ENCODE measurements around the gene P2RY13. TPM values are rescaled to one million over a fixed set of nuclear protein-coding genes. Genes with fewer than 3 reads are reported as not detected.

Gene P2RY13
- total RNA-seq, result not detected

- Mint-ChIP-seq H3K27ac (no peak within 1 kb of the TSS), H3K36me3 (ENCODE audit: insufficient read depth in 2 of 2) (no peaks in the 10 kb centered on the region), H3K4me3 (peak within 1 kb of the TSS; percentile 54 to 63), H3K9me3 (no peaks in the 10 kb centered on the region), H3K27me3 (ENCODE audit: low read depth) (peaks cover 23% of the 10 kb centered on the region), H3K4me1 (ENCODE audit: low read depth) (peaks cover 17% of the 10 kb centered on the region)
- no peak for ATAC-seq (replicated peaks in 1 of 2)
- no peak for DNase-seq
Observed at GRCh38 chr3:151329363-151329762, at the start of gene P2RY13. Gene P2RY13, minus strand, starts transcription at chr3:151329549. Its CDS starts 21 bp downstream, at chr3:151329528.

DNA sequence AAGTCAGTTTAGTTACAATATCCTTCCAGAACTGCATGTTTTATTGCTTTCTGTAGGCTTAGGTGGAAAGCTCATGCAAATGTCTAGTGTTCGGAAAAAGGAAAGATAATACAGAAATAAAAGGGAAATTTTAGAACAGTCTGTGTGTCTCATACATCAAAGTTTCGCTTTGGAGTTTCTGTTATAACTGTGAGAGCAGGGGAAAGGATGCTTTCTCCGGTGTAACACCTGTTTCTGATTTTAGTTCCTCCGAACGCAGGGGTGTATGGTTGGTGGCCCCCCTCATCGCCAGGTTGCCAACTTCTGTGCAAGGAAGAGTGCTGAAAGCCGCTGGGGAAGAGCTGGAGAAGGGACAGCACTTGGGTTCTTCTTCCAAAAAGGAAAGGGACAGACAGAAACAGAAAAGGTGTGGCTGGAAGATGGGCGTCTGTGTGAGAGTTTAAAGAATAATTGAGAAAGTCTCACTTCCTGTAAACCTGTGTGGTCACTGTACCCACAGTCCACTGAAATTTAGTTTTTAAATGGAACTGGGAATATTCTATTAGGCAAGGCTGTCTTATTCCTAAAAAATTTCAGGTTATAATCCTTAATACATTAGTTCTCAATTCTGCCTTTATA is 48.5 kb upstream of the P2RY13 start:
- Mint-ChIP-seq H3K4me3 (no peak overlapping the region), H3K36me3 (ENCODE audit: insufficient read depth in 2 of 2) (no peaks in the 10 kb centered on the region), H3K27me3 (ENCODE audit: low read depth) (no peaks in the 10 kb centered on the region), H3K27ac (no peak overlapping the region), H3K4me1 (ENCODE audit: low read depth) (no peaks in the 10 kb centered on the region), H3K9me3 (no peaks in the 10 kb centered on the region)
- ATAC-seq (replicated peaks in 1 of 2), result no peak
- DNase-seq, result no peak

DNA sequence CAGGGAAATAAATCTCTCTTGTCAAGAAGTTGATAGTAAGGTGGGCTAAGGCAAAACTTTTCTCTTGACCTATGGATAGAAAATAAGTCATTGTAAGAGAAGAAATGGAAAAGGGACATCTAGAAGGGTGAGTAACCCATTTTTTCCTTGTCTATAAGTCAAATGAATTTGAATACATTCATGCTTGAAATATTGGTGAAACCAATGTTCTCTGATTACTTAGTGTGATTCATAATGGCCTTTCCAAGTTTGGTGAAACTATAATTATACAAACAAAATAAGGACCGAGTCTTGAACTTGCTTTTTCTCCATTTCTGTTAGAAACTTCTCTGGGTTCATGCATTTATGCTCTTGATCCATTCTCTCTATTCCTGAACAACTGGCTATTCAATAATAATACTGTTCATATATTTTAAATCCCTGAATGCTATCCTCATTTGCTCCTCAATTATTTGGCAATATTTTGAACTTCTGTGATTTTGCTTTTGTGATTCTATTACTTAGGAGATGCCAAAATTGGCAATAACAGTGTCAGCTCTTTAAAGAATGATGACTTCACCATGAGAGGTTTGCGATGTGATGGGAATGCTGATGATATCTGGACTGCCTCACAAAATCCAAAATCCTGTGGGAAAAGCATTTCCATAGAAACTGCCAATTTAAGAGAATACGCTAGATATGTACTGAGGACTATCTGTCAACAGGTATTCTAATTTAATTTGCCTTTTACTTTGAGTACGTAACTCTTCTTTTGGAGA is 42.9 kb upstream of the P2RY13 start:
- H3K27ac Mint-ChIP-seq, result no peak overlapping the region
- ATAC-seq (replicated peaks in 1 of 2) (no peak), DNase-seq (no peak)
- no peaks in the 10 kb centered on the region for H3K27me3 Mint-ChIP-seq (ENCODE audit: low read depth)
- no peak overlapping the region for H3K4me3 Mint-ChIP-seq
- H3K4me1 Mint-ChIP-seq (ENCODE audit: low read depth), result no peaks in the 10 kb centered on the region
- H3K36me3 Mint-ChIP-seq (ENCODE audit: insufficient read depth in 2 of 2), result no peaks in the 10 kb centered on the region
- no peaks in the 10 kb centered on the region for H3K9me3 Mint-ChIP-seq

DNA sequence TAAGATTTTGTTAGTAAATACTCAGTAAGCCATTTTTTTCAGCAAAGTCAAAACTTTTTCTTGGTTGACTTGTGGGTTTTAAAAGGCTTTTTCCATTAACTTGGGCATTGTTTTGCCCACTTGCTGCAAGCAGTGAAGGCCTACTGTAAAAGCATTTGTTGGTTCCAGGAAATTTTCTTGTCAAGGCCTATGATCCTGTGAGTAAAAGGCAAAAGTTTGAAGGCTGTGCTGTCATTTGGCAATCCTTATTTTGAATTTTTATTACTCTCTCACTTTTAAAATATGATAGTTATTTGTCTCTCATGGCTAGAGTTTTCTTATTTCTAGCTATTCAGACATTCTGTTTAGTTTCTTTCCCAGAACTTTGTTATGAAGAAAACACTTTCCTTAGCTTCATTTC is 42.2 kb upstream of the P2RY13 start:
- Mint-ChIP-seq H3K9me3 (no peaks in the 10 kb centered on the region), H3K4me1 (ENCODE audit: low read depth) (no peaks in the 10 kb centered on the region), H3K36me3 (ENCODE audit: insufficient read depth in 2 of 2) (no peaks in the 10 kb centered on the region), H3K27me3 (ENCODE audit: low read depth) (no peaks in the 10 kb centered on the region), H3K4me3 (no peak overlapping the region), H3K27ac (no peak overlapping the region)
- no peak for DNase-seq
- no peak for ATAC-seq (replicated peaks in 1 of 2)

DNA sequence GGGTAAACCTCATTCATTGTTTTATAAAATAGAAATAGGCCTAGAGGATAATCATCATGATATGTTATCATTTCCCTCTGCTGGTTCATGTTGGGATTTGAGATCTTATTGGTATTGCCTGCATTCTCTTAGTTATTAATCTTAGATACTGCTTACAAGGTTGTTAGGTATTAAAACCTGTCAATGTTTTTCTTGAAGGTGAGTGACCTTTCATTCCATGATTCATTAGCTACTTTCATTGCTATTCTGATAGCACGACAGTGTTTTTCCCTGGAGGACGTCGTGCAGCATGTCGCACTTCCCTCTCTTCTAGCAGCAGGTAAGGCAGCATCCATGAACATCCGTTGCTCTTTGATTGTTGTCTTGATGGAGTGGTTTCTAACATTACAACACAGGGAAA is 38.1 kb upstream of the P2RY13 start:
- Mint-ChIP-seq H3K36me3 (ENCODE audit: insufficient read depth in 2 of 2) (no peaks in the 10 kb centered on the region), H3K27me3 (ENCODE audit: low read depth) (no peaks in the 10 kb centered on the region), H3K27ac (no peak overlapping the region), H3K4me3 (no peak overlapping the region), H3K4me1 (ENCODE audit: low read depth) (no peaks in the 10 kb centered on the region), H3K9me3 (no peaks in the 10 kb centered on the region)
- ATAC-seq (replicated peaks in 1 of 2), result no peak
- no peak for DNase-seq

DNA sequence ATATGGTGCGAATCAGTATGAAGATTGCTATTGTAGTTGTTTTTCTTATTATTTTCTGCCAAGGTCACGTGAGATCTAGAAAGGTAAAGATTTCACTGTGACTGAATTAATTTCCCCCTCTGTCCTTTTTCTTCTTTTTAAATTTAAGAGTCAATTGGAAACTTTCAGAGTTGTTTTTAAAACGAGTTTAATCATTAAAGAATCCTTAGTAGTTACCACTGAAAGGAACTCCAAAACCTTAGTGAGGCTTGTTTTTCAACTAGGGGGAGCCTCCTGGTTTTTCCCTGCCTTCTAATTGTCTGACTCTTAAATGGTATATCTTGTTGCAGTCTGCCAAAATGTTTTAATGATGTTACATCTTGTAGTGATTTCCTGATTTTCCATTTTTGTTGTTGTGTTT is 37.6 kb upstream of the P2RY13 start:
- Mint-ChIP-seq H3K27me3 (ENCODE audit: low read depth) (no peaks in the 10 kb centered on the region), H3K36me3 (ENCODE audit: insufficient read depth in 2 of 2) (no peaks in the 10 kb centered on the region), H3K9me3 (no peaks in the 10 kb centered on the region), H3K4me1 (ENCODE audit: low read depth) (no peaks in the 10 kb centered on the region), H3K4me3 (no peak overlapping the region), H3K27ac (no peak overlapping the region)
- DNase-seq, result no peak
- ATAC-seq (replicated peaks in 1 of 2), result no peak

GRCh38 chr3:151362751-151363174 is 33.4 kb upstream of the P2RY13 start:
- Mint-ChIP-seq H3K36me3 (ENCODE audit: insufficient read depth in 2 of 2) (no peaks in the 10 kb centered on the region), H3K4me1 (ENCODE audit: low read depth) (no peaks in the 10 kb centered on the region), H3K27me3 (ENCODE audit: low read depth) (no peaks in the 10 kb centered on the region), H3K9me3 (no peaks in the 10 kb centered on the region), H3K4me3 (no peak overlapping the region), H3K27ac (no peak overlapping the region)
- no peak for ATAC-seq (replicated peaks in 1 of 2)
- no peak for DNase-seq

- ATAC-seq (replicated peaks in 1 of 2), result no peak
- H3K4me1 Mint-ChIP-seq (ENCODE audit: low read depth), result no peaks in the 10 kb centered on the region
- H3K36me3 Mint-ChIP-seq (ENCODE audit: insufficient read depth in 2 of 2), result no peaks in the 10 kb centered on the region
- no peaks in the 10 kb centered on the region for H3K9me3 Mint-ChIP-seq
- H3K27me3 Mint-ChIP-seq (ENCODE audit: low read depth), result no peaks in the 10 kb centered on the region
- DNase-seq, result no peak
- no peak overlapping the region for H3K4me3 Mint-ChIP-seq
- H3K27ac Mint-ChIP-seq, result no peak overlapping the region
Observed at GRCh38 chr3:151357463-151357850, 28.1 kb upstream of the P2RY13 start.

- ATAC-seq (replicated peaks in 1 of 2), result no peak
- no peaks in the 10 kb centered on the region for H3K9me3 Mint-ChIP-seq
Observed at GRCh38 chr3:151356794-151357462, 27.6 kb upstream of the P2RY13 start.

DNA sequence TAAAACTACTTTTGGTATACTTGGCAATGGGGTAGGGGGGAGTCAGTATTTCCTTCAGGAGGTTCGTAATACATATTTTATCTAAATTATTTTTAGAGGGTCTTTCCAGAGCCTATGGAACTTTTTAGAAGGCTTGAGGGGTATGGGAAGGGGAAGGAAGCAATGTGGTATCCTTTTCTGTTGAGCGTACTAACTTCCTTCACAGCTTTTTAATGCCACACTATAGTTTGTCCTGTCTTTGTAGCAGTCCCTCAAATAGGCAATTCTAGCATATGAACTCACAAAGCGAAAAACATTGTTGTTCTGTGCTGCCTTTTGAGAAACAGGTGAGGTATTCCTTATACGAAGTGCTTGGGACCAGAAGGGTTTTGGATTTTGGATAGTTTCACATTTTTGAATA is 22.3 kb upstream of the P2RY13 start:
- peaks cover 19% of the 10 kb centered on the region for H3K27me3 Mint-ChIP-seq (ENCODE audit: low read depth)
- peaks cover 20% of the 10 kb centered on the region for H3K4me1 Mint-ChIP-seq (ENCODE audit: low read depth)
- H3K27ac Mint-ChIP-seq, result peak overlapping the region; percentile 13
- H3K36me3 Mint-ChIP-seq (ENCODE audit: insufficient read depth in 2 of 2), result no peaks in the 10 kb centered on the region
- no peaks in the 10 kb centered on the region for H3K9me3 Mint-ChIP-seq
- DNase-seq (no peak), ATAC-seq (replicated peaks in 1 of 2) (no peak)
- H3K4me3 Mint-ChIP-seq, result peak overlapping the region in 1 of 2 donors; percentile 61

More at GRCh38 chr3:151356794-151357462, 27.6 kb upstream of the P2RY13 start:
- Mint-ChIP-seq H3K27me3 (ENCODE audit: low read depth) (no peaks in the 10 kb centered on the region), H3K27ac (no peak overlapping the region), H3K36me3 (ENCODE audit: insufficient read depth in 2 of 2) (no peaks in the 10 kb centered on the region), H3K4me3 (no peak overlapping the region), H3K4me1 (ENCODE audit: low read depth) (peaks cover 4% of the 10 kb centered on the region)
- DNase-seq, result no peak

GRCh38 chr3:151351219-151351618 is 21.9 kb upstream of the P2RY13 start:
- peaks cover 20% of the 10 kb centered on the region for H3K4me1 Mint-ChIP-seq (ENCODE audit: low read depth)
- no peak for DNase-seq
- no peak for ATAC-seq (replicated peaks in 1 of 2)
- H3K9me3 Mint-ChIP-seq, result no peaks in the 10 kb centered on the region
- peaks cover 23% of the 10 kb centered on the region for H3K27me3 Mint-ChIP-seq (ENCODE audit: low read depth)
- H3K4me3 Mint-ChIP-seq, result peak overlapping the region in 1 of 2 donors; percentile 54
- no peaks in the 10 kb centered on the region for H3K36me3 Mint-ChIP-seq (ENCODE audit: insufficient read depth in 2 of 2)
- H3K27ac Mint-ChIP-seq, result peak overlapping the region; percentile 13

DNA sequence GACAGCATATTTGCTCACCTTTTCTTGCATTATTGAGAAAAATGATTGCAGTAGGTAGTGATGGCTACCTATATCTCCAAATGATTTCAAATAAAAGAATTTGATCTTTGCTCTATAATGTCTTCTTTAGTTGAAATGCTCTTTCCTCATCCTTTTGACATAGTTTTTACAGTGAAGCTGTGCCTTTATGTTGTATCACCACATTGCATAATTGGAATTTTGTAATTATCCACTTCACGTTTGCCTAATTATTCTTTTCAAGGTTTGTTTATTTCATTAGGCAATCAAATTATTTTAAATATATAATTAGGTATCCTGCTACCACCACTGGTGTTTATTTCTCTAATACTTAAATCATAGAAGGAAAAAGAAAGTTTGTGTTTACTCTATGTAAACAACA is 21.3 kb upstream of the P2RY13 start:
- H3K9me3 Mint-ChIP-seq, result no peaks in the 10 kb centered on the region
- peaks cover 20% of the 10 kb centered on the region for H3K4me1 Mint-ChIP-seq (ENCODE audit: low read depth)
- DNase-seq, result no peak
- no peak overlapping the region for H3K4me3 Mint-ChIP-seq
- no peak for ATAC-seq (replicated peaks in 1 of 2)
- no peaks in the 10 kb centered on the region for H3K36me3 Mint-ChIP-seq (ENCODE audit: insufficient read depth in 2 of 2)
- H3K27me3 Mint-ChIP-seq (ENCODE audit: low read depth), result peaks cover 28% of the 10 kb centered on the region
- no peak overlapping the region for H3K27ac Mint-ChIP-seq

- peaks cover 52% of the 10 kb centered on the region for H3K27me3 Mint-ChIP-seq (ENCODE audit: low read depth)
- ATAC-seq (replicated peaks in 1 of 2) (no peak), DNase-seq (no peak)
- H3K9me3 Mint-ChIP-seq, result no peaks in the 10 kb centered on the region
- no peaks in the 10 kb centered on the region for H3K36me3 Mint-ChIP-seq (ENCODE audit: insufficient read depth in 2 of 2)
- H3K4me3 Mint-ChIP-seq, result no peak overlapping the region
- no peak overlapping the region for H3K27ac Mint-ChIP-seq
- H3K4me1 Mint-ChIP-seq (ENCODE audit: low read depth), result peaks cover 20% of the 10 kb centered on the region
Observed at GRCh38 chr3:151347432-151347831, 18.1 kb upstream of the P2RY13 start.
